HG03095 (cell line): ENCODE results near the gene SCUBE1.
"Not testable (repeated sequence)": the region's sequence is repeated elsewhere in the genome, so short reads cannot be mapped to it uniquely, and the experiment has no call there.

Experiments used
- ATAC-seq: cut with Tn5 transposase; IDR thresholded peaks from one replicate; pipeline ENCODE4 v1.9.1; 2021; ENCODE audit warnings: moderate library complexity; ENCODE audit not compliant: unreplicated experiment

SCUBE1 gene

GRCh38 chr22:43288807-43289420 lies 54.3 kb downstream of the SCUBE1 start:
- ATAC-seq = no peak

DNA sequence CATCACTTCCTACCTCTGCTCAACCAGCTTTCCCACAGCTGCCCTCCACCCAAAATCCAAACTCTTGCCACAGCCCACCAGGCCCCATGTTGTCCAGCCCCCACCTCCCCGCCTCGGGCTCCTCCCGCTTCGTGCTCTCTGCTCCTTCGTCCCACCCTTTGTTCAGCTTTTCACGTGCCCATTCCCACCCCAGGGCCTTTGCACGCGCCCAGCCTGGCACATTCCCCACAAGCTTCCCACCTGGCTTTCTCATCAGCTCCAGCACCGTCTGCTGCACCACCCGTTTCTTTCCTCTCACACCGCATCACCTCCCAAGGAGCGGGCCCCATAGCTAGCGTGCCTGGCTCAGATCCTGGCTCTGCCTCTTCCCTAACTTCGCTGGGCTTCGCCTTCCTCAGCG lies 54.8 kb downstream of the SCUBE1 start:
- ATAC-seq = no peak

DNA sequence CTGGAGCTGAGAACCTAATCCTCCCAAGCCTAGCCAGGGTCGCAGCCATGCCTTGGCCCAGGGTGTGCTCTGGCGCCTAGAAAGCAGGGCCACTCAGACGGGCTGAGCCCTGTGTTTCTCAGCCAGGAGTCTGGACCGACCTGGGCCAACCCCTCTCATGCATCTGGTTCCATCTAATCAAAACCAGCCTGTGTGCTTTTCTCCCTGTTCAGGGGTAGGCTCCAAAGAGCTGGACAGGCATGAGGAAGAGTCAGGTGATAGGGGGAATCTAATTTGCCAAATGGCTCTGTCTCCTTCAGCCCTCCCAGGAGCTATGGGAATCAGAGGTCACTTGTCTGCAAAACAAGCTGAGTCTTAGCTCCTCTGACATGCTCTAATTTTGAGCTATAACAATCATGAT lies 55.7 kb downstream of the SCUBE1 start:
- ATAC-seq = no peak

DNA sequence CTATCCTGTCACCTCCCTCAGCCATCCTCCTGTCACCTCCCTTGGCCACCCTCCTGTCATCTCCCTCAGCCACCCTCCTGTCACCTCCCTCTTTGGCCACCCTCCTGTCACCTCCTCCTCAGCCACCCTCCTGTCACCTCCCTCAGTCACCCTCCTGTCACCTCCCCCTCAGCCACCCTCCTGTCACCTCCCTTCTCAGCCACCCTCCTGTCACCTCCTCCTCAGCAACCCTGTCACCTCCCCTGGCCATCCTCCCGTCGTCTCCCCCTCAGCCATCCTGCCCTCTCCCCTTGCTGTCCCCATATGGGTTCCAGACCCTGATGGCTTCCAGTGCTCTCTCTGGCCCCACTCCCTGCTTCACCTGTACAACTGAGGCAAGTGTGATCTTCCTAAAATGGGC lies 61.8 kb downstream of the SCUBE1 start:
- ATAC-seq = no peak

DNA sequence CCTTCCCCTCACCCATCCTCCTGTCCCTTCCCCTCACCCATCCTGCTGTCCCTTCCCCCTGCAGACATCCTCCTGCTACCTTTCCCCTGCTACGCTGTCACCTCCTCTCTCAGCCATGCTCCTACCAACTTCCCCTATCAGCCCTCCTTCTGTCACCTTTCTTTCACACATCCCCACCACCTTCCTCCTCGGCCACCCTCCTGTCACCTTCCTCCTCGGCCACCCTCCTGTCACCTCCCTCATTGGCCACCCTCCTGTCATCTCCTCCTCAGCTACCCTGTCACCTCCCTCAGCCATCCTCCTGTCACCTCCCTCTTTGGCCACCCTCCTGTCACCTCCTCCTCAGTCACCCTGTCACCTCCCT lies 62.7 kb downstream of the SCUBE1 start:
- ATAC-seq = not testable (repeated sequence)

DNA sequence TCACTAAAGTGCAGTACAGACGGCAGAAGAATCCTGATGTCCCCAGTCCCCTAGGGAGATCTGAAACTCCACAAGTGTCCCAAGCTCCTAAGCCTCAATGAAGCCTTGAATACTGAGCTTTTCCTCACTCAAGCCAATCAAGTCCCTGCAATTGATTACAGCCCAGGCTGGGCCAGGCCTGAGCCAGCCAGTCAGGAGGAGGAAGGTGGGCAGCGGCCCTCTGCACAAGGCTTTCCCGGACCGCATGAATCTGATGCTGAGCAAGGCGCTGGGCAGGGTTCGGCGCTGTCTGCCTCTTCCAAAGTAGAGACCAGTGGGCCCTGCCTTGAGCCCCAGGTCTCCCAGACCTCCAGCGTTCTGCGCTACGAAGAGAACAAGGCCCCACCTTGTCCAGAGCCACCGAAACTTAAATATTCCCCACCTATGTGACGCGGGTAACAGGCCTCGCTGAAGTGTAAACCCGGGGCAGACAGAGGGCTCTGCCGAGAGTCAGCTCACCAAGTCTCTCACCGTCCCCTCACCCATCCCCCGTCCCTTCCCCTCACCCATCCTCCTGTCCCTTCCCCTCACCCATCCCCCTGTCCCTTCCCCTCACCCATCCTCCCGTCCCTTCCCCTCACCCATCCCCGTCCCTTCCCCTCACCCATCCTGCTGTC lies 63.2 kb downstream of the SCUBE1 start:
- no peak for ATAC-seq

DNA sequence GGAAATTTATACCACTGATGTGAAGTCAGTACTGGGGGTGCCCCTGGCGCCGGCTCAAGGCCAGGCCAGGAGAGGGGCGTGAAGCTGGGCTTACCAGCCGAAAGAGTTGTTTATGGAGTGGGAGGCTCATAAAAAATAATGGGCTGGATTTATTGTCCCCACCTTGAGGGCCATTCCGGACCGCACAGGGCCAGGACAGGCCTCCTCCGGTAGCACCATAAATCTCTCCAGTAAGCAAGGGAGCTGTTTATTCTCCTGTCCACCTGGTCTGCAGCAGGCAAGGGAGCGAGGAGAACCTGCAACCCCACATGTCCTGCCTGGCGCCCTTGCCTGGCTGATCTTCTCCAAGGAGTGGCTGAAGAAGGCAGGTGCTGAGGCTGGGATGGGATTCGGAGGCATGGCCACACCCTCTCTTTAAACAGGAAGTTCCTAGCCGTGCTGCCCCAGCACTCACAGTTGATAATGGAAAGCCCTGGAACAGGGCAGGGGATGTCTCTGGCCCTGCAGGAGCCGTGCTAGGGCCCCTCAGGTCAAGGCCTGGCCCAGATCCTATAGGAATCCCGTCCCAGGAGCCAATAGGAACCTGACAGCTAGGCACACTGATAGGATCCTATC lies 65.1 kb downstream of the SCUBE1 start:
- no peak for ATAC-seq

- no peak for ATAC-seq
These were observed 66.1 kb downstream of the SCUBE1 start for GRCh38 chr22:43277091-43277490.

DNA sequence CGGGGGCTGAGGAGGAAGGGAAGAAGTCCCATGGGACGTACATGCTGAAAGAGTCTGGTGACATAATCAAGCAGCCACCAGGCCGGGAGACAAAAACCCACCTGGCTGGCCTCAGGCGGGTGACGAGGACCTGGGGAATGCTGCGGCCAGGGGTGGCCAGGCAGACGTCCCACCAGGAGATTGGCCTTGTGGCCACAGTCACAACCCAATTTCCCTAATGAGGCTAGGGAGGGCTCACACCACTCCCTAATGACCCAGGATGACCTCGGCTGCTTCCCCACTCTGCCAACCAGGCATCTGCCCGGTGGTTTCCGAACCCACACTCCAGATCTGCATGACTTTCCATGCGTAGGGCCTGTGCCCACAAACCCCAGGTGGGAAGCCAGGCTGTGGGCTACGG lies 66.9 kb downstream of the SCUBE1 start:
- no peak for ATAC-seq

DNA sequence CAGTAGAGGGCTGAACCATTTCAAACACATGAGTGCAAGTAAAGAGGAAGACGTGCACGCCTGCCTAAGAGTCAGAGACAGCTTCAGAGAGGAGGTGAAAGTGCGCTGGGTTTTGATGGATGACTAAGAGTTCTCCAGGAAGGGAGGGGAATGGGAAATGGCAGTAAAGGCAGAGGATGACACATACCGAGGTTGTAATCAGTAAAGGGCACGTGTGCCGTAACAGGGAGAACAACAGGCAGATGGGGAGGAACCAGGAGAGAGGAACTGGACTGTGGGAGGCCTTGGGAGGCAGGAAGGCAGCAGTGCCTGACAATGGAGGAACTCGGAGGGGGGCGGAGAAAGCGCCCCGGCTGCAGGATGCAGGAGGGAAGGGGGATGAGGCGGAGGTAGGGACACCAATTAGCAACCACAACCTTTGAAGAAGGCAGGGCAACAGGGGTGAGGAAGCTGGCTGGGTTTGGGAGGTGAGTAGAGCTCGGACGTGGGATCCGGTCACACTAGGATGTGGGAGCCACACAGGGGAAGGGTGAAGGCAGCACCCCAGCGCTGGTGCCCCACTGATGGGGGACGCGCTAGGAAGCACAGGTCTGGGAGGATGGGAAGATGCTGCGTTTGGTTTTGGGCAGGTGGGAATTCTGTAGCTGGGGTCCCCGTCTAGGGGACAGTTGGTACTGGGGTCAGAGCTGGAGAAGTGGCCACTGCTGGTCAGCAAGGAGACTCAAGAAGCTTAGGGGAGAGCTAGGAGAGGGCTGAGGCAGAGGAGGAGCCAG lies 67.4 kb downstream of the SCUBE1 start:
- no peak for ATAC-seq

DNA sequence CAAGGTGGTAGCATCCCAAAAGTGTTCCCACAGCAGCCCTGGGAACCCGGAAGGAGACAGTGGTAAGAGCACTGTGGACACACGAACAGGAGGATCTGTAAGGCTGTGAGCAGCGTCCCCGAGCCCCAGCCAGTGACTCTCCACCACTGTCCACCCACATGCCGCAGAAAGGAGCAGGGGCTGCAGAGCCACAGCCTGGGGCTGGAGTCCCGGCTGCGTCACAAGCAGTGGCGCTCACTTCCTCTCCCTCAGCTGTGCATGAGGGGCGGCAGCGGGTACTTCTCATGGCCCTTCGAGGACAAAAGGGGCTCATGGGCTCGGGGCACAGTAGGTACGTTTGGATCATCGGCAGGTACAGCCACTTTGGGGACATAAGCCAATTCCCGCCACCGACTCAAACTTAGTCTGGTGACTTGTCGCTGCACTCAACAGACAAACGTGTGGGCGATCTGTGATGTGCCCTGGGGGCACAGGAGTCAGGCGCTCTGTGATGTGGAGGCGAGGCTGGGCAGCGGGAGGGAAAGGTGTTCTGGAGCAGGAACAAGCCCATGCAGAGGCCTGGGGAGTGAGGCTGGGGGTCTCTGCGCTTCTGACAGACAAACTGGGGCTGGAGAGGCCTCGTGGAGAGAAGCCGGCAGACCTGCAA lies 68.5 kb downstream of the SCUBE1 start:
- no peak for ATAC-seq

- no peak for ATAC-seq
These were observed 69.2 kb downstream of the SCUBE1 start for GRCh38 chr22:43273902-43274484.

DNA sequence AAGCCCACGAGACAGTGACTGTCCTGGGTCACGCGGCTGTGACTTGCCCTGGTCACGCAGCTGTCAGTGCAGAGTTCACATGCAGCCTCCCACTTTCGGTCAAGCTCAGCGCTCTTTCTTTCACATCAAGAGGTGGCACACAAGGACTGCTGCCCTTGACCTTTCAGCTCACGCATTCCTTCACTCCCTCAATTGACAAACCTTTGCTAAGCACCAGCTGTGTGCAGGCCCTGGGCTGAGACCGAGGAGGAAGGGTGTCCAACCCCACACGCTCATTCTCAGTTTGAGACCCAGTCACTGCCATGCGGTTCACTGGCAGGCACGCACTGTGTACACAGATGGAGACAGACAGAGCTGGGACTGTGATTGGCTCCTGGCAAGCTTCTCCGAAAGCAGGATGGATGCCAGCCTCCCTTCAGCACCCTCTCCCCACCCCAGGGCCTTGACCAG lies 70.3 kb downstream of the SCUBE1 start:
- ATAC-seq = no peak

- no peak for ATAC-seq
These were observed 70.9 kb downstream of the SCUBE1 start for GRCh38 chr22:43272301-43272700.

DNA sequence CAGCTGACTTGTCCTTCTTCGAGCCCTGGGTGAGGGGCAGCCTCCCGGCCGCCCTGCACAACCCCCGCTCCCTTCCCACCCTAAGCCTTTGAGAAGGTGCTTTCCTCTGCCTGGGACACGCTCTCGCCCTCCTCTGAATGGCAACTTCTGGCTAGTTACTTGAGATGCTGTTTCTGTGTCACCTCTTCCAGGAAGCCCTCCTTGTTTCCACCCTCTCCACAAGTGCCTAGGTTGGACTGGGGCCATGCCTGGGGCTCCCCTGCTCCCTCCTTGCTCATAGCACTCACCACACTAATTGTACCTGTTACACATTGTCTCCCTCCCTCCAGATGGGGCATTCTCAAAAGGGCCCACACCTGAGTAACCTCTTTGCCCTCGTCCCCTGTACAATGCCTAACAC lies 72.2 kb downstream of the SCUBE1 start:
- ATAC-seq = no peak

GRCh38 chr22:43270314-43270908 lies 72.8 kb downstream of the SCUBE1 start:
- ATAC-seq = no peak

DNA sequence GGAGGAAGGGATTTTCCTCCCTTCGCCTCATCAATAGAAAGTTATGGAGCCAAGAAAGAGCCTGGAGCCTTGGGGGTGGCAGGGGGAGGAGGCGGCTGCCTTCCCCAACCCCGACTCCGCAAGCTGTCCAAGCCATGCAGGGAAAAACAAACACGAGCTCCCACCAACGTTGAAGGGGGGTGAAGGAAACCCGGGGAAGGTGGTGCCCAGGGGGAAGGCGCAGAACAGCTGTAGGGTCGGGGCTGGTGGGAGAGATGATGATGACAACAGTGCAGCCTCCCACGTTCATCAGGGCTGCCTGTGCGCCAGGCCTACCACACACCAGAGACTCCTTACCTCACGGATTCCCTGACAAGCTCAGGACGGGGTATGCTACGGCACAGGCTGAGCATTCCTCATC lies 73.5 kb downstream of the SCUBE1 start:
- ATAC-seq = no peak

DNA sequence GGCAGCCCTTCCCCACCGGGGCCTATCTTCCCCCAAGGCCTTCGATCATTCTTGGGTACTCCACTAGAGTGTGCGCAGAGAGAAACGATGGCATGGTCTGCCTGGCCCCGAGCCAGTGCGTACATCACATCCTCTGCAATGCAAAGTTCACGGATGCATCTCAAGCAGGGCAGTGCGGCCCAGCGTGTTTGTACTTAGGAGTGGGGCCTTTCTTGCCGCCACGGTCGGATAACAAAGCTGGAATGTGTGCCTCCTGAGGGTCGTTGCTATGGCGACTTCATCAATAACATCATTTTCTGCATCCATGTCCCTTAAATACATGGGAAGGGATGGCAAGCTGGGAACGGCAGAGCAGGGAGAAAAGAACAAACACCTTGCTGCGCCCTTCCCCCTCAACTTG lies 73.9 kb downstream of the SCUBE1 start:
- ATAC-seq = no peak

DNA sequence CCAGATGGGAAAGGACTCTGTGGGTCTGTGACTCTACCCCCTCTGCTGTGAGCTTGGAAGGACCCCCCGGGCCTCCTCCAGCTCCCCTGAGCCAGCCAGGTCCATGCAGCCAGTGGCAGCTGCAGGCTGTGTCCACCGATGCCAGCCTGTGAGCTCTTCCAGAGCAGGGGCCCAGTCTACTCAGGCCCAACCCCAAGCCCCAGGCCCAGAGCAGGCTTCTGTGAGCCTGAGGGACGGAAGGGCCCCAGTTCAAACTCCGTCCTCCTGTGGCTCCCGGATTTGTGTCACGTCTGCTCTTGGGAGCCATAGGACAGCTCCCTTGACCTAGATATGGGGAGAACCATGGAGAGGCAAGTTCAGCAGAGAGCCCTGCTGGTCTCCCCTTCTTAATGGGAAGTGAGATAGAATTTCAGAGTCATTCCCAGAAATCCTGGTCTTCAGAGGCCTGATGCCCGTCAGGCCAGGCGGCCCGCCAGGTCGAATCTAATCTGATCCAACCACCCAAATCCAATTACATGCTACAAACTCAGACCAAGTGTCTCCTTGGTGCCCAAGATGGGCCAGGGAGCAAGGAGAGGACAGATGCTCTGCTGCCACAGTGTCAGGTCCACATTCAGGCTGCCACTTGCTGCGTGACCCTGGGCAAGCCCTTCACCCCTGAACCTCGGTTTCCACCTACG lies 75.1 kb downstream of the SCUBE1 start:
- ATAC-seq = no peak
